IMR-90 (cell line): ENCODE data around the gene RTCB. TPM values are rescaled to one million over a fixed set of nuclear protein-coding genes. Genes with fewer than 3 reads are reported as not detected.

Source experiments
- ATAC-seq: fragments of 200-7000 bp; cut with Tn5 transposase; 2 replicates; pipeline ENCODE4 v1.9.1; 2020; ENCODE audit warnings: low read depth, mild to moderate bottlenecking, moderate library complexity
- BruUV-seq: library from RNA; stranded (reverse); fragments of 400-500 nt; replicated peaks from 2 replicates; lab custom pipeline; 2021; lab: Mats Ljungman, UMichigan
- CTCF ChIA-PET: fragments of 300-600 bp; formaldehyde crosslinking; extraction: SDS; loops from one replicate; lab custom pipeline; 2021; ENCODE audit warnings: antibody characterized with exemption; lab: Yijun Ruan, JAX
- POLR2A ChIA-PET: fragments of 300-600 bp; sonication (Branson Sonifier 250); formaldehyde crosslinking; loops from one replicate; lab custom pipeline; 2022; ENCODE audit warnings: antibody characterized with exemption; ENCODE audit not compliant: unreplicated experiment; lab: Charles Lee
- DNase-seq: peaks from one replicate; pipeline ENCODE4 v3.0.0; 2013
- H2AFZ ChIP-seq: replicated peaks from 2 replicates; pipeline ENCODE3; 2013; ENCODE audit warnings: low read length, mild to moderate bottlenecking; ENCODE audit not compliant: poor library complexity
- H2AK5ac ChIP-seq: 2 replicates; pipeline ENCODE4 v1.6.1; 2013; ENCODE audit warnings: low read depth, low read length, inconsistent platforms
- H2AK9ac ChIP-seq: replicated peaks from 2 replicates; pipeline ENCODE3; 2013; ENCODE audit warnings: mild to moderate bottlenecking, low read depth, low read length, moderate library complexity; ENCODE audit not compliant: poor library complexity
- H2BK120ac ChIP-seq: 2 replicates; pipeline ENCODE4 v1.6.1; 2013; ENCODE audit warnings: low read depth, low read length, inconsistent platforms
- H2BK15ac ChIP-seq: 3 replicates; pipeline ENCODE4 v1.6.1; 2013; ENCODE audit warnings: low read depth, low read length, inconsistent platforms
- H2BK20ac ChIP-seq: 2 replicates; pipeline ENCODE4 v1.6.1; 2013; ENCODE audit warnings: low read depth, mild to moderate bottlenecking, inconsistent platforms, low read length, moderate library complexity
- H2BK5ac ChIP-seq: 2 replicates; pipeline ENCODE4 v1.6.1; 2013; ENCODE audit warnings: mild to moderate bottlenecking, low read depth, low read length, inconsistent platforms; ENCODE audit not compliant: poor library complexity, severe bottlenecking
- H3K14ac ChIP-seq: replicated peaks from 2 replicates; pipeline ENCODE4 v1.6.1; 2013; ENCODE audit warnings: low read depth, low read length, inconsistent platforms
- H3K18ac ChIP-seq: 2 replicates; pipeline ENCODE4 v1.6.1; 2013; ENCODE audit warnings: low read depth, low read length, control low read depth
- H3K23ac ChIP-seq: 2 replicates; pipeline ENCODE4 v1.6.1; 2013; ENCODE audit warnings: low read depth, low read length, inconsistent platforms
- H3K27ac ChIP-seq: 2 replicates; pipeline ENCODE4 v1.5.1; 2013; ENCODE audit warnings: mild to moderate bottlenecking, control low read depth, low read length; ENCODE audit not compliant: insufficient read depth
- H3K27me3 ChIP-seq: 2 replicates; pipeline ENCODE4 v1.6.1; 2013; ENCODE audit warnings: low read length; ENCODE audit not compliant: control insufficient read depth, insufficient read depth
- H3K36me3 ChIP-seq: 2 replicates; pipeline ENCODE4 v1.6.1; 2013; ENCODE audit warnings: low read length, mixed read lengths; ENCODE audit not compliant: control insufficient read depth, insufficient read depth
- H3K4ac ChIP-seq: 2 replicates; pipeline ENCODE4 v1.6.1; 2013; ENCODE audit warnings: low read depth, low read length, inconsistent platforms
- H3K4me1 ChIP-seq: 2 replicates; pipeline ENCODE4 v1.6.1; 2013; ENCODE audit warnings: low read length, mixed read lengths; ENCODE audit not compliant: control insufficient read depth, insufficient read depth
- H3K4me2 ChIP-seq: 2 replicates; pipeline ENCODE4 v1.6.1; 2013; ENCODE audit warnings: low read depth, mild to moderate bottlenecking, control low read depth, low read length, moderate library complexity
- H3K4me3 ChIP-seq: 2 replicates; pipeline ENCODE4 v1.5.1; 2013; ENCODE audit warnings: low read depth, mild to moderate bottlenecking, control low read depth, low read length, moderate library complexity; ENCODE audit not compliant: insufficient read depth
- H3K56ac ChIP-seq: 2 replicates; pipeline ENCODE4 v1.6.1; 2013; ENCODE audit warnings: low read length, inconsistent platforms; ENCODE audit not compliant: insufficient read depth; ENCODE audit errors: extremely low read depth
- H3K79me1 ChIP-seq, 2 experiments: 2 replicates each; pipeline ENCODE4 v1.6.1; 2013; ENCODE audit warnings: low read length in 2 of 2, inconsistent platforms in 1 of 2, low read depth in 1 of 2
- H3K9ac ChIP-seq: 2 replicates; pipeline ENCODE4 v1.6.1; 2013; ENCODE audit warnings: low read depth, low read length, control low read depth
- H3K9me1 ChIP-seq: 2 replicates; pipeline ENCODE4 v1.6.1; 2013; ENCODE audit warnings: low read length, inconsistent platforms; ENCODE audit not compliant: insufficient read depth
- H3K9me3 ChIP-seq: 2 replicates; pipeline ENCODE4 v1.6.1; 2013; ENCODE audit warnings: low read length; ENCODE audit not compliant: control insufficient read depth, insufficient read depth
- H4K20me1 ChIP-seq: 2 replicates; pipeline ENCODE4 v1.6.1; 2013; ENCODE audit warnings: low read length, inconsistent platforms; ENCODE audit not compliant: insufficient read depth
- H4K5ac ChIP-seq: 2 replicates; pipeline ENCODE4 v1.6.1; 2013; ENCODE audit warnings: mild to moderate bottlenecking, low read depth, low read length, control low read depth
- H4K8ac ChIP-seq, 2 experiments: 2 replicates each; pipeline ENCODE4 v1.6.1; 2013; ENCODE audit warnings: low read depth in 2 of 2, low read length in 2 of 2, control low read depth in 1 of 2, inconsistent platforms in 1 of 2
- H4K91ac ChIP-seq: 2 replicates; pipeline ENCODE4 v1.6.1; 2013; ENCODE audit warnings: low read depth, low read length, inconsistent platforms; ENCODE audit not compliant: insufficient read depth
- BHLHE40 ChIP-seq: fragments of 150-350 bp; IDR thresholded peaks from 2 replicates; pipeline ENCODE4 v1.6.1; 2016; ENCODE audit warnings: mild to moderate bottlenecking, low read depth, low read length
- CEBPB ChIP-seq: IDR thresholded peaks from 2 replicates; pipeline ENCODE4 v1.6.1; 2012; ENCODE audit warnings: low read depth, low read length, improper control_type of control experiment
- CHD1 ChIP-seq: IDR thresholded peaks from 2 replicates; pipeline ENCODE4 v1.6.1; 2012; ENCODE audit warnings: low read depth, low read length, improper control_type of control experiment
- CTCF ChIP-seq: conservative IDR thresholded peaks from 2 replicates; pipeline ENCODE4 v1.5.1; 2012; ENCODE audit warnings: mild to moderate bottlenecking, low read depth, low read length, improper control_type of control experiment
- FOS ChIP-seq: fragments of 150-350 bp; IDR thresholded peaks from 2 replicates; pipeline ENCODE4 v1.6.1; 2016; ENCODE audit warnings: low read depth, low read length
- MAFK ChIP-seq: IDR thresholded peaks from 2 replicates; pipeline ENCODE4 v1.6.1; 2012; ENCODE audit warnings: low read depth, low read length, improper control_type of control experiment
- MAZ ChIP-seq: IDR thresholded peaks from 2 replicates; pipeline ENCODE4 v1.6.1; 2012; ENCODE audit warnings: low read depth, mild to moderate bottlenecking, low read length, improper control_type of control experiment, moderate library complexity, borderline replicate concordance
- MXI1 ChIP-seq: IDR thresholded peaks from 2 replicates; pipeline ENCODE4 v1.6.1; 2012; ENCODE audit warnings: low read depth, mild to moderate bottlenecking, low read length, moderate library complexity, borderline replicate concordance
- NFE2L2 ChIP-seq: fragments of 150-350 bp; IDR thresholded peaks from 2 replicates; pipeline ENCODE4 v1.6.1; 2016; ENCODE audit warnings: low read depth, mild to moderate bottlenecking, low read length
- POLR2A ChIP-seq: IDR thresholded peaks from 2 replicates; pipeline ENCODE4 v1.6.1; 2012; ENCODE audit warnings: mild to moderate bottlenecking, low read depth, low read length
- RAD21 ChIP-seq: IDR thresholded peaks from 2 replicates; pipeline ENCODE4 v1.6.1; 2012; ENCODE audit warnings: low read length, improper control_type of control experiment
- RCOR1 ChIP-seq: IDR thresholded peaks from 2 replicates; pipeline ENCODE4 v1.6.1; 2012; ENCODE audit warnings: mild to moderate bottlenecking, low read length, improper control_type of control experiment; ENCODE audit not compliant: insufficient replicate concordance
- RFX5 ChIP-seq: IDR thresholded peaks from 2 replicates; pipeline ENCODE4 v1.8.0; 2012; ENCODE audit warnings: low read depth, mild to moderate bottlenecking, low read length, moderate library complexity
- SMC3 ChIP-seq: fragments of 150-350 bp; IDR thresholded peaks from 2 replicates; pipeline ENCODE4 v1.6.1; 2016; ENCODE audit warnings: low read depth, mild to moderate bottlenecking, antibody characterized with exemption, low read length, moderate library complexity
- USF2 ChIP-seq: fragments of 150-350 bp; IDR thresholded peaks from 2 replicates; pipeline ENCODE4 v1.6.1; 2017; ENCODE audit warnings: mild to moderate bottlenecking, antibody characterized with exemption, low read length, low read depth
- WGBS, 2 experiments: methylation state at CpG; one replicate each; pipeline versions ENCODE4 v1.1.5 to v1.1.7; 2013; ENCODE audit warnings: missing lambda C conversion rate in 2 of 2; ENCODE audit not compliant: insufficient read length in 1 of 2; ENCODE audit errors: extremely low coverage in 2 of 2; 5-methylcytosine and 5-hydroxymethylcytosine counted together
- dilution Hi-C: fragments of 300-500 bp; cut with HindIII; formaldehyde crosslinking; loops from one replicate; pipeline ENCODE4 v1.14.3; 2018; ENCODE audit warnings: low sequenced_read_pairs; ENCODE audit not compliant: unreplicated experiment
- in situ Hi-C: fragments of 300-500 bp; cut with MboI; formaldehyde crosslinking; loops from 3 replicates; pipeline ENCODE4 v1.14.3; 2019; ENCODE audit warnings: low sequenced_read_pairs, inconsistent platforms, mixed read lengths
- intact Hi-C: fragments of 100-400 bp; cut with micrococcal nuclease; formaldehyde crosslinking; loops from 2 replicates; pipeline ENCODE4 v1.10.0; 2022
- polyA plus RNA-seq, 3 experiments: library from polyadenylated mRNA; depleted of rRNA; stranded (reverse); fragments of >200 nt; gene quantifications; 2 replicates each; pipeline ENCODE4 v1.2.3, GENCODE V29; 2012; ENCODE audit warnings: low replicate concordance in 1 of 3
- total RNA-seq: library from RNA; depleted of rRNA; stranded (reverse); fragments of >200 nt; gene quantifications from 2 replicates; pipeline ENCODE4 v1.2.3, GENCODE V29; 2012
- TF ChIP-seq, protein P1 (sequence below): fragments of 150-350 bp; IDR thresholded peaks from 2 replicates; pipeline ENCODE4 v1.6.1; 2016; ENCODE audit warnings: low read depth, mild to moderate bottlenecking, low read length, moderate library complexity, borderline replicate concordance

RTCB gene
- total and polyA plus RNA-seq, 2 of the 4 experiments (the other 2 are of a cell fraction) = 115 to 213 TPM

DNA sequence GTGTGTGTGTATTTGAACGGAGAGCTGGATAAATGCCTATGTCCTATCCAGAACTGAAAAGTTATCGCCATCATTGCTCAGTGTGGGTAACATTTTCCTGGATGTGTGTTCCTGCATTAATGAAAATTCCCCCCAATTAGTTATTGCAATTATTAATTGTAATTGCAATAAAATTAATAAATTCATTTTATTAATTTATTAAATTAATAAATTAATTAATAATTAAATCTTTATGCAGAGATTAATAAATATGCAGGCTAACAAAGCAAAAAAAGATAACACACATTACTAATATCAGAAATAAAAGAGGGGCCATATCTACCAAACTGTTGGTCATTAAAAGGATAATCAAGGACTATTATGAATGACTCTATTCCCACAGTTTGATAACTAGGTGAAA is 50.8 kb downstream of the RTCB start:
- no peak for ATAC-seq
- no peak overlapping the region for H3K4me2 ChIP-seq
- H4K20me1 ChIP-seq = no peaks in the 10 kb centered on the region
- H3K9me3 ChIP-seq = no peaks in the 10 kb centered on the region
- POLR2A ChIA-PET = no interaction called here
- no peak overlapping the region for H3K9ac ChIP-seq
- no peak overlapping the region for H3K14ac ChIP-seq
- H4K8ac ChIP-seq = no peak overlapping the region
- H4K5ac ChIP-seq = no peak overlapping the region
- no peak overlapping the region for H2BK5ac ChIP-seq
- H3K4me1 ChIP-seq = no peaks in the 10 kb centered on the region
- no peak overlapping the region for H3K4me3 ChIP-seq
- no peak overlapping the region for H2BK20ac ChIP-seq
- H3K9me1 ChIP-seq = no peaks in the 10 kb centered on the region
- in situ Hi-C loops (no loop called here), intact Hi-C loops (no loop called here), dilution Hi-C loops (no loop called here)
- H2AK9ac ChIP-seq = no peak overlapping the region
- BruUV-seq = no TSS peak
- no peak overlapping the region for H3K56ac ChIP-seq
- WGBS, 2 experiments = no CpG with 5 or more reads among the region's 2 CpGs
- no peak overlapping the region for H2AFZ ChIP-seq
- H3K79me1 ChIP-seq = no peaks in the 10 kb centered on the region
- no peak for TF ChIP-seq NFE2L2
- TF ChIP-seq, protein P1, sequence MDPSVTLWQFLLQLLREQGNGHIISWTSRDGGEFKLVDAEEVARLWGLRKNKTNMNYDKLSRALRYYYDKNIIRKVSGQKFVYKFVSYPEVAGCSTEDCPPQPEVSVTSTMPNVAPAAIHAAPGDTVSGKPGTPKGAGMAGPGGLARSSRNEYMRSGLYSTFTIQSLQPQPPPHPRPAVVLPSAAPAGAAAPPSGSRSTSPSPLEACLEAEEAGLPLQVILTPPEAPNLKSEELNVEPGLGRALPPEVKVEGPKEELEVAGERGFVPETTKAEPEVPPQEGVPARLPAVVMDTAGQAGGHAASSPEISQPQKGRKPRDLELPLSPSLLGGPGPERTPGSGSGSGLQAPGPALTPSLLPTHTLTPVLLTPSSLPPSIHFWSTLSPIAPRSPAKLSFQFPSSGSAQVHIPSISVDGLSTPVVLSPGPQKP = no peak
- no peak for TF ChIP-seq CTCF
- TF ChIP-seq BHLHE40 = no peak
- TF ChIP-seq FOS = no peak
- TF ChIP-seq MXI1 = no peak
- TF ChIP-seq CEBPB = no peak
- TF ChIP-seq RAD21 = no peak
- TF ChIP-seq MAZ = no peak
- no peak for TF ChIP-seq RFX5
- no peak for TF ChIP-seq POLR2A
- TF ChIP-seq RCOR1 = no peak
- TF ChIP-seq USF2 = no peak
- no peak for TF ChIP-seq SMC3
- TF ChIP-seq CHD1 = no peak
- no peak for TF ChIP-seq MAFK
- no peak for DNase-seq
- H3K18ac ChIP-seq = no peak overlapping the region
- H4K91ac ChIP-seq = no peak overlapping the region
- H3K27ac ChIP-seq = no peak overlapping the region
- no peak overlapping the region for H2AK5ac ChIP-seq
- no peak overlapping the region for H3K23ac ChIP-seq
- H2BK120ac ChIP-seq = no peak overlapping the region
- no peak overlapping the region for H3K4ac ChIP-seq
- CTCF ChIA-PET = no interaction called here
- no peaks in the 10 kb centered on the region for H3K36me3 ChIP-seq
- H2BK15ac ChIP-seq = no peak overlapping the region
- H3K27me3 ChIP-seq = 0 out of 2 replicates have a peak, but pooled peaks cover 2% of the 10 kb centered on the region
